NCI-H146 (cell line): ENCODE data around the gene DDX20.
"Not testable (repeated sequence)": the region's sequence is repeated elsewhere in the genome, so short reads cannot be mapped to it uniquely, and the experiment has no call there.

Experiments
- DNase-seq: peaks from one replicate; lab custom pipeline; 2025; lab: John Stamatoyannopoulos, UW

Gene DDX20

DNA sequence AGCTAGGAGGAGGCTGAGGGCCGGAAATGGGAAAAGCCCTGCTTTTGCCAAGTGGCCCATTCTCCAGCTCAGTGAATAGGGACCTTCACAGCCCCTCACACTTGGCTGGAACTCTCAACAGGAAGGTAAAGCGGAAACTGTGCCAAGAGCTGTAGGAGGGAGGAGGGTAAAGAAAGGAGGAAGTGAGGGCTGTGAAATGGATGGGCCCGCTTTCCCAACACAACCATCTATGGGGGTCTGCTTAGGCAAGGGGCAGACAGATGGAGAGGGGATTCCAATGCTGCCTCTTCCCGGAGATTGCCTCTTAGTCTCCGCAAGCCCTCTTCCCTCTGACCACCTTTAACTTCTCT, 21.7 kb upstream of the DDX20 start:
- no peak for DNase-seq

GRCh38 chr1:111734426-111734825, 21.3 kb upstream of the DDX20 start:
- DNase-seq: no peak

- DNase-seq: no peak
Measured at GRCh38 chr1:111734856-111735255, 20.8 kb upstream of the DDX20 start.

DNA sequence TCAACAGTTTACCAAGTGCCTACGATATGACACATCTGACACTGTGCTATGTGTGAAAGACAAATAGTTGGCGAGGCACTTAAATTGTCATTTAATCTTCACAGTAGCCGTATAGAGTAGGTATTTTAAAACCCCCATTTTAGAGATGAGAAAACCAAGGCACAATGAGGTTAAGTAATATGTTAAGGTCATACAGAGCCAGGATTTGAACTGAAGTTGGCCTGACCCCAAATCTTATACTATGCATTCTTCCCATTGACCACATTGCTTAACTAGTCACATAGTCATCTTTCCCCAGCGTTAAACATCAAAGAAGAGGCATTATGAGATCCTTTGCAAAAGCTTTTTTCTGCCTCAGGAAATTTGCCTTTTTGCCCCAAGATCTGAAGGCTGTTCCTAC, 20.4 kb upstream of the DDX20 start:
- no peak for DNase-seq

- no peak for DNase-seq
Measured at GRCh38 chr1:111735858-111736544, 19.7 kb upstream of the DDX20 start.

GRCh38 chr1:111736548-111737215, 19.0 kb upstream of the DDX20 start:
- DNase-seq: no peak

DNA sequence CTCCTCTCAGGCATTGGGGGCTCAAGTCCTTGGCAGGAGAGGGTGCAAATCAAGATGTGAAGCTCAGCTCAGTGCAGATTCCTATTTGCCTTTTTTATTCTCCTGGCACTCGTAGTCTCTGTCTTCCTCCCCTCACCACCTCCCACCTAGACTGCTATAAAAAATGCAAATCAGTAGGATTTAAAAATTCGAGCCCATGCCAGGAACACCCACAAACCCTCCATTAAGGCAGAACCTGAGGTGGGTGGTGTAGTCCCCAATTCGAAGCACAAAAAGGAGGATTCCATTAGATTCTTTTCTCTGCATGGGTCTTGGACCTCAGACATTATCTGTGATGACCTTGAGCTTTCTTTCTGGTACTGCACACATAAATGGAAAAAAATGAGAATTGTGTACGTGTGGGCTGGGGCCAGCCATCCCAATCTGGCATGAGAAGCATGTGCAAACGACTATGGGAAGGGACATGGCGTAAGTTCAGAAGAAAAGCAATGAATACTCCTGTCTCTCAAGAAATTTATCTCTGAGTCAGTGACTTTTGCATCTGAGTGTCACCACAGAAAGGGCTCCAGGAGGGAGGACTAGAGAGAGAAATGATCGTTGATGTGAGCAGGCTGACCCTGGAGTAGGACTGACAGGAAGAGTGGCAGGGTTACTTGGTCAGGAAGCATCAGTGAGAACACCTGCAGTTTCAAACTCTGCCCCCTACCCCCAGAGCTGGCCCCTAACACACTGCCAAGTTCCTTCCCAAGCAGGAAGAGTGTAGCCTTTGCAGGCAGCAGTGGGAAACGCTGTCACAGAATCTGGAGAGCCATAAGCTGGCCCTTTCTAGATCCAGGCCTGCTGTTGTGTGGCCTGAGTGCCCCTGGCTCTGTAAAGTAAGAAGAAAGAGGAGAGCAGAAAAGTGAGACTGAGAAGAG, 18.2 kb upstream of the DDX20 start:
- DNase-seq: no peak

GRCh38 chr1:111738133-111738435, 17.6 kb upstream of the DDX20 start:
- no peak for DNase-seq

DNA sequence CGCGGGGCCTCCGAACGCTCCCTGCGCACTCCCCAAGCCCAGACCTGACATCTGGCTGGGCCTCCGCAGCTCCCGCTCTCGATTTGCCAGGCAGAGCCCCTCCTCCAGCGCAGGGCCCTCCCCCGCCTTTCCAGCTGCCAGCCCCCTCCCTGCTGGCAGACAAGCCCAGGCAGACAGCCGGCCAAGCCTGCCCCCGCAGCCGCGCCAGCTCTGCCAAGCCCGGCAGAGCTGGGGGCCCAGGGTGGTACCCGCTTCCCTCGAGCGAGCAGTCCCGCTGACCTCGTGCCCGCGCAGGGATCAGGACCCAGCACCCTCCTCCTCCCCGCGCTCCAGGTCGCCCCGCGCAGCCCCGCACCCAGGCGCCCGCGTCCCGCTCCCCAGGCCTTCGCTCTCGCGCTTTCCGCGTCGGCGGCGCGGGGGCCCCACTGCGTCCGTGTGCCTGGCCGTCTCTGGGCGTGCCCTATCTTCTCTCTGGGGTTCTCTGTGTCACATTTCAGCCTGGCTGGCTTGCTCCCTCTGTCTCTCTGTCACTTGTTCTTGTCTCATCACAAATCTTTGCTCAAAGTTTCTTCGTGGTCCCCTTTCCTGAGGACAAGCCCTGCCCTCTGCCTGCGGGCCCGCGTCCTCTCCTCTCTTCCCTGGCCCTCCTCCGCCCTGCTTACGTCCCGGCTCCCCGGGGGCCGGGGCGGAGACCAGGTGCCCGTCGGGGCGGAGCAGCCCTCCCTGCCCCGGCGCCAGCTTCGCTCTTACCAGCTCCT, 17.1 kb upstream of the DDX20 start:
- DNase-seq: peak; percentile 84

DNA sequence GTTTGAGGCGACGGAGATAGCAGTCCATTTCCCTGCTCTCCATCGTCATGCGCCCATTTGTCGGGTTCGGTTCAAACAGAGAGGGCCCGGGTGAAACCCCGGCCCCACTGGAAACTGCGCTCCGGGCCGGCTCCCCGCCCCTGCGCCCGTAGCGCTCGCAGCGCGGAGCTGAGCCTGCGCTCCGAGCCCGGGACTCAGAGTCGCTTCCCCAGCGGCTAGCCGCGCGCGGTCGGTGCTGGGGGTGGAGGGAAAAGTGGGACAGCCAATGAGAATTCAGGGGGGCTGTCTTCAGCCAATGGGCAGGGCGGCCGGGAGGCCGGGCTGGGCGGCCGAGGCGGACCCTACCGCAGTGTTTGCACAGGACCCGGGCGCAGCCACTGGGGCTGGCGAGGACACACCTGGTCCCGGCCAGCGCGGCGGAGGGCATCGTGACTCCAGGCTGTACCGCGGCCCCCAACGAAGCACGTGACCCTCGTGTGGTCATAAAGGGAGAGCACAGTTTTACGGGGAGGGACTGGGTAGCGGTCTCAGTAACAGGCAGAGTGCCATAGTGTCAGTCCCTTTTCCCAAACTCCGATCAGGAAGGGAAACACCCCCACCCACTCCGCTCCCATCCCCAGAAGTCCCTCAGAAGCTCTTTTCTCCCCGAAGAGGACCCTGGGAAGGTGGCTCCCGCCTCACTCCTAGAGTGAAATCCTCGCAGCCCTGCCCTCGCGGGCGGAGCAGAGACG, 16.3 kb upstream of the DDX20 start, which contains the start of gene INKA2:
TSS of gene INKA2 (minus strand) at position 202 of the 731 bp plus-strand sequence. CDS start at position 49, 153 bp downstream.
- DNase-seq: peak; percentile 95

DNA sequence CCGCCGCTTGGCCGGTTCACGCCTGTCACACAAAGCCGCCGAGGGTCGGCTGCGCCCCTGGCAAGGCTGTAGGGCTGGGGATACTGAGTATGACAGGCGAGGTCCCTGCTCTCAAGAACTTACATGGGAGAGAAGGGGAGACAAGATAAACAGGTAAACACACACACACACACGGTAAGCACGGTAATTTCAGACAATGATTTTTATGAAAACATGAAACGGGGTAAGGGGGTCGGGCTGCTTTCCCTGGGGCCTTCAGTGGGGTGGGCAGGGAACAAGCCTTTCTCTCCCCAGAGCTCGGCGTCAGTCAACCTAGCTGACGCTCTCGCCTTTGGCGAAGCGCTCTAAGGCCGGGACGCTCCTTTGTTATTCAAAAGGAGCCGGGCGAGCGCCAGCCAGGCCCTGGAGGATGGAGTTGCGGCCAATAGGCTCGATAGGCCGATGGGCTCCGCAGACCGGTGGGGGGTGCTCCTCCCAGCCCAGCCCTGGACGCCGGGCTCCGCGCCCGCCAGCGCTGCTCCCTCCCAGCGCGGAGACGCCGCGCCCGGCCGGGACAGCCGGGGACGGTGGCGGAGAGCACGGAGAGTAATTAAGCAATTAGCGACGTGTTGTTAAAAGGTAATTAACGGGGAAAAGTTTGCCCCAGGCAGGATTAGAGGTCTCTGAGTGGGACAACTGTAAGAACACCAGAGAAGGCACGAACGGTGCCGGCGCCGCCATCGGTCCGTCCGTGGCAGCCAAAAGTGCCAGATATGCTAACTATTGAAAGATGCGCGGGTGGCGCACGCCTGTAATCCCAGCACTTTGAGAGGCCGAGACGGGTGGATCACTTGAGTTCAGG, 15.6 kb upstream of the DDX20 start:
- peak; percentile 87 for DNase-seq

GRCh38 chr1:111742292-111742691, 13.4 kb upstream of the DDX20 start:
- not testable (repeated sequence) for DNase-seq

- no peak for DNase-seq
Measured at GRCh38 chr1:111742938-111743549, 12.7 kb upstream of the DDX20 start.

DNA sequence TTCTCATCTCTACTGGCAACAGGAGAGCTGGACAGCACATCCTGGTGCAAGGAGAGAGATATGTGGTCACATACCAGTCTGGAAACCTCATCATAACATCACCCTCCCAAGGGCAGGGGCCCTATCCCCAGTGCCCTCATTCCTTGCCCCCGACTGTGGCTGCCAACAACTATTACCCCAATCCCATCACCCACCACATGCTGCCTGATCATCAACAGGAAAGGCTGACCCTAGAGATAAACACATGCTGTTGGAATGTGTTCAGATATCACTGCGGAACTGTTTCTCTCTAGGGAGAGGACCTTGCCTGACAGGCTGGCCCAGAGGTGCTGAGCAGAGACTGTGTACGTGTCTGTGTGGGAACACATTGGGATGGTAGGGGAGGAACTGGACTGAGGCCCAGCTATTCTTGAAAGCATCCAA, 12.0 kb upstream of the DDX20 start:
- no peak for DNase-seq

DNA sequence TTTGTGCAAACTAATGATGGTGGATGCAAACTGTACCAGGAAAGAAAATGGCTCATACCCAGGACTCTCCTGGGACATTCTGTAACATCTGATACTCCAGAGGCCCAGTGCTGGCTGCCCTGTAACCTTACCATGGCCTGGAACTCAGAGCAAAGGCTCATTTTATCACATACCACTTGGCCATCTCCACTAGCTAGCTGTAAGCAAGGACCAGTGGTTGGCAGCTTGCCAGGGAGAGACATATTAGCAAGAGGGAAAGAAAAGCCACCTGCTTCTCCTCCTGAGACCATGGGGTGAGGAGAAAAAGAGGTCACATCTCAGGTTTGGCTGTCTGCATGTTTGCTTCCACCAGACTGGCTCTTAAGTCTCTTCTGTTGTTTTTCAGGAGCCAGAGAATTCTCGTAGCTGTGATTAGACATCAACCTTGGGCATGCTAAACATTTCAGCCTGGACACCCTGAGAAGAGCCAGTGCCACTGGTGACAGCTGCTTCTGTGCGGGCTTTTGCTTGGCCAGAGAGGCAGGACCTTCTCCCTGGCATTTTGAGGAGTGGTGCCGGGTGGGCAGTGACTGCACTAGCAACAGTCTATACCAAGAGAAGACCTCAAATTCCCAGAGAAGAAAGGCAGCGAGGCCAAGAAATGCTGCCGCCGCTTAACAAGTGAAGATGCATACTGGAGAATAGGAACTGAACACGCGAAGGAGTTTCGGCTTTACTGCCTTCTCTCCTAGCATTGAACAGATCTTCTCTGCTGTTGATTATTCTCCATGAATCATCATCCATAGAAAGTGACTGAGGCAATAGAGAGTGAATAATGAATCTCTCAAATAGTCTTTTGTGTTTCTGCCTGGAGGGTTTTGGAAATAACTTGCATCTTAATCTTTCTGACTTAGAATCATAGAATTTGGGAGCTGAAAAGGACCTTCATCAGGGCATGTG, 9.8 kb upstream of the DDX20 start:
- DNase-seq: peak; percentile 35

DNA sequence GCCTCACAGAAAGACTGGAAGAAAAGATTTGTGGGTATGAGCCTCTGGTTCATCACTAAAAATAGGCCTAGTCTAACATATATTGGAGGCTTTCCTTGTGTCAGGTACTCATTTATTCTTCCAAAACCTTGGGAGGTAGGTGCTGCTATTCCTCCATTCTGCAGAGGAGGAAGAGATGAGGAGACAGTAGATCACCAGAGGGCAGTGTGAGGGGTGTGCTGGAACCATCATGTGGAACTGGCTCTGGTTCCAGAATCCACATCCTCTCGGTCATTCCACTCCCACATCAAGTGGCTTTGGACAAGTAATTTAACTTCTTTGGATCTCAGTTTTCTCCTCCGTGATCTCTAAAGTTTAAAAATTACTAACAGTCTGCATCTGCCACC, 9.1 kb upstream of the DDX20 start:
- DNase-seq: no peak

DNA sequence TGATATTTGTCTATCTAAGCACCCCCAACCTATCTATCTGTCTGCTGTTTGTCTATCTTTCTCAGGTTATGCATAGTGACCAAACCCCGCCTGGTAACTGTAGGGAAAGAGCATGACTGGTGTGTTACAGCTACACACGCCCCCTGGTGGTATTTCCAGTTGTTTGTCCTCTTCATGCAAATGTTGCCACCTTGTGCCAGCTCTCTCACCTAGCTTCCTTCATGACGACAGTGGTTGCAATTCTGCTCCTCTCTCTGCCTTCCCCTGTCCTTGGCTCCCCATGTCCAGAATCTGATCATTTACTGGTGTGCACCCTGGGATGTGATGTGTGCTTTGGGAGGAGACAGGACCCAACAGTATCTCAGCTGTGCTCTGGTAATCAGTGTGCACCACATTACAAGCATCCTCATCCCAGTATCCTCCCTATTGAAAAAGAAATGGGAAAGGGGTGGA, 8.4 kb upstream of the DDX20 start:
- peak; percentile 75 for DNase-seq

GRCh38 chr1:111747947-111748346, 7.8 kb upstream of the DDX20 start:
- DNase-seq: no peak

- no peak for DNase-seq
Measured at GRCh38 chr1:111749628-111750027, 6.1 kb upstream of the DDX20 start.
